Activated T-helper 1 cell treated with Interleukin-2 at 50 U/mL for 16 hours (primary cell): Measurements from ENCODE around the gene PLPP2.
A peak's percentile ranks its signal among the peaks of the same experiment; 100 is the strongest.

Experiments used
- DNase-seq: peaks from one replicate; pipeline ENCODE4 v3.0.0-alpha.2; 2020; ENCODE audit warnings: low read depth

Gene PLPP2

DNA sequence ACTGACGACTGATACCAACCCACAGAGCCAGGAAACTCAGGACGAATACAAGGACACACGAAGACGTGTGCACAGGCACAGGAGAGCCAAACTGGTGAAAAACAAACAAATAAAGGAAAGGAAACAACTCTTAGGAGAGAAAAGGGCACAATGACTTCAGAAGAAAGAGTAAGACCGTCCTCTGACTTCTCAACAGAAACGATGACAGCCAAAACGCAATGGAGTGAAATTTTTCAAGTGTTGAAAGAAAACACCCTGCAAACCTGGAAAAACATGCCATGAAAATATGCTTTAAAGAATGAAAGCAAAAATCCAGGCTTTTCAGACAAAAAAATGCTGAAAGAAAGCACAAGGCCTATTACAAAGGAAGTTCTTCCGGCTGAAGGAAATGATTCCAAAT is 24.6 kb upstream of the PLPP2 start:
- DNase-seq: no peak

- no peak for DNase-seq
Observed at GRCh38 chr19:313988-314815, 23.0 kb upstream of the PLPP2 start.

- no peak for DNase-seq
Observed at GRCh38 chr19:313169-313987, 22.2 kb upstream of the PLPP2 start.

DNA sequence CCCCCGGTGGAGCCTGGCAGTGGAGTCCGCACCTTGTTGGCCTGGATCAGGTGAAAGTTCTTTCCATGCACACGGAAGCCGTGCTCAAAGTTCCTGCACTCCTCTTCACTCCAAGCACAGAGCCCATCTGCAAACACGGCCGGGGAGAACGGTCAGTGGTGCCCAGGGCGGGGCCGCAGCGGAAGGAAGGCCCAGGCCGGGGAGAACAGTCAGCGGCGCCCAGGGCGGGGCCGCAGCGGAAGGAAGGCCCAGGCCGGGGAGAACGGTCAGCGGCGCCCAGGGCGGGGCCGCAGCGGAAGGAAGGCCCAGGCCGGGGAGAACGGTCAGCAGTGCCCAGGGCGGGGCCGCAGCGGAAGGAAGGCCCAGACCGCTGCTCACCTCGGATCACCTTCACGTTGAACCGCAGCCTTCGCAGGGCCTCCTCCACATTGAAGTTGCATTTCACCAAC is 20.6 kb upstream of the PLPP2 start:
- no peak for DNase-seq

DNA sequence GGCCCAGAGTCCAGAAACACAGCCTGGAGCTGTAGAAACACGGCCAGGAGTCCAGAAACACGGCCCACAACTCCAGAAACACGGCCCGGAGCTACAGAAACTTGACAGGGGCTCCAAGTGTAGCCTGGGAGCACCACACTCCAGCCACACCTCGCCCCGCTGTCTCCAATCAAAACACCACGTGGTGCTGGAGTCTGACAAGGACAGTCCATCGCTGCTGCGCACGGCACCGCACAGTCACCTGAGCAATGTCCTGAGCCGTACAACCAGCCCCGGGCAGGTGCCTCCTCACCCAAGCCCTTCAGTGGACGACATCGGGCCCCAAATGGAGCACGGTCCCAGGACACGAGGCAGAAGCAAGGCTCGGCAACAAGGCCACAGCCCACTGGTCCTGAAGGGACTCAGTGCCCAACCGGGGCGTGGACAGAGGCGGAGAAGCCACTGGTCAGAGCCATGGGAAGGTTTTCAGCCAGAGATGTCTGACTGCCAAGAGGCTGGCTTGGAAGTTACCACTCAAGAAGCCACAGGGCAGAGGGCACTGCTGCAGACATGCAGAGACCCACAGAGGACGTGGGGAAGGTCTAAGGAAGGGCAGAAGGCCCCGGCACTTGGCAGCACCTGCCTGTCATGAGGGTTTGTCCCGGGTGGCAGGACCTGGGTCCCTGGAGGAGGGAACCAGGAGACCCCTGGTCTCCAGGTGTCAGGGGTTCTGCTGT is 19.7 kb upstream of the PLPP2 start:
- DNase-seq: no peak

GRCh38 chr19:310141-310651 is 19.0 kb upstream of the PLPP2 start:
- no peak for DNase-seq

DNA sequence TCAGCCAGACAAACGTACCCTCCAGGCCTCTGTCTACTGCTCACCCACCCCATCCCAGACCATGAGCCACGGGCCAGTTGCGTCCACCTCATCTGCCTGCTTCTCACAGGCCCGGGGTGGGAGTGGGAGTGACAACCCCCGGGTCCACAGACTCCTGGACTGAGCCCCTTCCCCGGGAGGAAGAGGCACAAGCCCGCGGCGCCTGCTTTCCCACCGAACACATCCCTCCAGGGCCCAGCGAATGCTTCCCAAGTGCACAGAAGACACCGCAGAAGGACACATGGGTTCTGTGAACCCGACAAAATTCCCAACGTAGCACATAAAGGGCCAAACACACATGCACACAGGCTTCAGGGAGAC is 18.0 kb upstream of the PLPP2 start:
- no peak for DNase-seq

DNA sequence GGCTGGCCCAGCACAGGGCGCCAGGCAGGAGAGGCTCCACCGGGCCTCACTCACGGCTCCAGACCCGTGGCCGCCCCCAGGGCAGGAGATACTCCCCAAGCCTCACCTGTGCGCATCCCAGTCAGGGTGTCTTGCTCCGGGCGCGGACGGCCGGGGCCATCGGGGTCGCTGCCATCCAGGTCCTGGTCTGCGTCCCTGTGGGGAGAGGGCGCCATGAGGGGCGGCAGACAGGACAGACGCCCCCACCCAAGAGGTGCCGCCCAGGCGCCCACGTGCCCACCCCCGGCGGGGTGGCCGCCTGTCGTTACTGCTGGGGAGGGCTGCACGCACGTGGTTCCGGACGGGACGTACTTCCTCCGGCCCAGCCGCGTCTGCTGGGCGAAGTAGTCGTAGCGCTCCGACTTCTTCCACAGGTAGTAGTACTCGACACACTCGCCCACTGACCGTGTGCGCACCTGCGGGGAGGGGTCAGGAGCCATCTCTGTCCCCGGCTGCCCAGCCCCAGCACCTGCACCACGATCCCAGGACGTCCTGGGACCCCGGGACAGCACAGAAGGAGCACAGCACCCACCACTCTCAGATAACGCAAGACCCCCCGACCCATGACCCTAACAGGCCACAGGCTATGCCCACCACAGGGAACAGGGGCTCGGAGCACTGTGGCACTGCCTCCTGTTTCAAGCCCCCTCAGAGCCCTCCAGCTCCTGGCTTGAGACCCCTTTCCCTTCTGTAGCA is 17.4 kb upstream of the PLPP2 start:
- DNase-seq: no peak

GRCh38 chr19:307793-308420 is 16.7 kb upstream of the PLPP2 start:
- DNase-seq: no peak

GRCh38 chr19:307111-307531 is 15.9 kb upstream of the PLPP2 start:
- DNase-seq: no peak

DNA sequence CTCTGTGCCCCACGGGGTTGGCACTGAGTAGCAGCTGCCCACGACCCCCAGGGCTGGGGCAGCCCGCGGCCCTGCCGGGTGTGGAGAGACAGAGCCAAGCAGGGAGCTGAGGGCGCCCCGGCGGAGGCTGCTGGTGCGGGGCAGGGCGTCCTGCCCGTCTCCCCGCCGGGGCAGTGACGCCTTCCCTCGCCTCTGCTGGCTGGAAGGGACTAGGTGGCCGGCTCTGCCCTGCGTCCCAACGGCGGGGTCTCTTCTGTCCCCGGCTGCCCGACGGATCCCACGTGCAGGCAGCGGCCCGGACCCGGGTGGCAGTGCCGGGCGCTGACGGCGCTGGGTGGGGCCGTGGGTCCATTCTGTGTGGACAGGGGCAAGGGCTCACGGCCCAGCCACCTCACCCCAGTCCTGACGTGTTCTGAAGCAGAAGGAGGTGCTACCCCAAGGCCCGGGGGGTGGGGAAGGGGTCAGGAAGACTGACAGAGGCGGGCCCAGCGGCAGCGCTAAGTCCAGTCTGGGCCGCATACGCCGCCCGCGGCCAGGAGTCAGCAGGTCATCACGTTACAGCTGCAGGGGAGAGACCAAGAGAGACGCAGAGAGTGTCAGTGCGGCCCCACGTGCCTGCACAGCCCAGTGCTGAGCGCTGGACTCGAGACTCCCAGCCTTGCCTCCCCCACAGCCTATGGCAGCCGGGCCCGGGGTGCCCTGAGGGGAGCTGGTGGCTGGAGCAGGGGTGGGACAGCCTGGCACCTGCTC is 15.1 kb upstream of the PLPP2 start:
- no peak for DNase-seq

- DNase-seq: no peak
Observed at GRCh38 chr19:305240-306150, 14.3 kb upstream of the PLPP2 start.

- no peak for DNase-seq
Observed at GRCh38 chr19:296476-297225, 5.4 kb upstream of the PLPP2 start.

DNA sequence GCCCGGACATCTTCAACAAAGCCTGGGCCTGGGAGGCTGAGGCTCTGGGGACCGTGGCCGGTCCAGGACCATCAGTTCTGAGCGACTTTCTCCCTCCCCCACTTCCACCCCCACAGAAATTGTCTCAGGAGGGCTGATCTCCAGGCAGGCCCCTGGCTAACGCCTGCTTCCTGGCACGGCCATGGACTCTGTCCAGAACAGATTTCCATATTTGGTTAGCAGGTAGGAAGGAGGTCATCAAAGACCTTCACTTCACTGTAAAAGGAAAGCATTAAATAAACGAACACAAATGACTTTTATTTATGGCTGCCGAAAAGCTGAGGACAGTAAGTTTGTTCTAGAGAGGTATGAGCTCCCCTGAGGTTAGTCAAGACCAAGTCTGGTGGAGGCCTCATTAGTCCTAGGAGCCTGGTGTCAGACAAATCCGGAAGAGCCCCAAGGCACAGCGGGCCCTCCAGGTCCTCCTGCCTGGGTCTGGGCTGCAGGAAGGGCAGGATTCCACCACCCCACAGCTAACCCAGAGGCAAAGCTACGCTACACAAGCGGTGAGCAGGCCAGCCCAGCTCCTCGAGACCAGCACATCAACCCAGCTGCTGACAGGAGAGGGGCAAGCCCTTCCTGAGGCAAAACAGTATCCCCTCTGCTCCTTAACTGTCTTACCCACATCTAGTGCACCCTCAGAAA is 4.6 kb upstream of the PLPP2 start:
- no peak for DNase-seq

GRCh38 chr19:294946-295686 is 3.9 kb upstream of the PLPP2 start:
- DNase-seq: peak; percentile 20

DNA sequence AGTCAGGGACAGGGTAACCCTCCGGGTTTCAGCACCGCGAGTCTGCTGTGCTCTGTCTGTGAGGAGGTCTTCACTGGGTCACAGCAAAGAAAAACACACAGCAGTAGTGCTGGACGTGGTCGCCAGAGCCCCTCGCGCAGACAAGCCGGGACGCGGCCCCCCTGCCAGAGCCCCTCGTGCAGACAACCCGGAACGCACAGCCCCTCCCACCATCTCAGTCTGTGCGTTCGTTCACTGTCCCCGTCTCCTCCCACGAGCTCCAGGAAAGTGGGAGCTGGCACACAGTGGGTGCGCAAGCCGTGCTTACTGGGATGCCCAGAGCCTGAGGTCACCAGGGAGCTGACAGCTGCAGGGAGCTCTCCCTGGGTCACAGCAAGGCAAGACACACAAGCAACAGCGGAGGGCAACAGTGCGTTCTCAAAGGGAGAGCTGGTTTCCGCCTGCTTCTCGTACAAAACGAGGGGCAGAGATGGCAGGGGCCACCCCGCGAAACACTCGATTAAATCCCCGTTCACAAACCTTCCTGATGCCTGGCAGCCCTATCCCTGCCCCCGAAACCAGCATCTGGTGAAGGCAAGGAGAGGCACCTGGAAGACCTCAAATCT is 3.2 kb upstream of the PLPP2 start:
- no peak for DNase-seq
